Measurements from ENCODE around the gene LHFPL4.
"Not testable (repeated sequence)": the region's sequence is repeated elsewhere in the genome, so short reads cannot be mapped to it uniquely, and the experiment has no call there.

The LHFPL4 gene

GRCh38 chr3:9536212-9536611, 17.4 kb downstream of the LHFPL4 start:
- no peak for DNase-seq (ENCODE audit: low read depth)

- DNase-seq (ENCODE audit: low read depth), result no peak
Measured at GRCh38 chr3:9534429-9534828, 19.2 kb downstream of the LHFPL4 start.

GRCh38 chr3:9525078-9525477, 28.5 kb downstream of the LHFPL4 start:
- no peak for DNase-seq (ENCODE audit: low read depth)

DNA sequence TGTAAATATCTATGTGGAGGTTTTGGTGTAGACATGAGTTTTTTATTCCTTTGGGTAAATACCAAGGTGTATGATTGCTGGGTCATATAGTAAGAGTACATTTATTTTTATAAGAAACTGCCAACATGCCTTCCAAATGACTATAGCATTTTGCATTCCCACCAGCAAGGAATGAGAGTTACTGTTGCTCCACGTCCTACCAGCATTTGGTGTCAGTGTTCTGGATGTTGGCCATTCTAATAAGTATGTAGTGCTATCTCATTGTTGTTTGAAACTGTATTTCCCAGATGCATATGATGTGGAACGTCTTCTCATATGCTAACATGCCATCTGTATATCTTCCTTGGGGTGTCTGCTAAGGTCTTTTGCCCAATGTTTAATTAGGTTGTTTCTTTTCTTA, 38.7 kb downstream of the LHFPL4 start:
- no peak for DNase-seq (ENCODE audit: low read depth)

- DNase-seq (ENCODE audit: low read depth), result no peak
Measured at GRCh38 chr3:9514306-9514705, 39.3 kb downstream of the LHFPL4 start.

DNA sequence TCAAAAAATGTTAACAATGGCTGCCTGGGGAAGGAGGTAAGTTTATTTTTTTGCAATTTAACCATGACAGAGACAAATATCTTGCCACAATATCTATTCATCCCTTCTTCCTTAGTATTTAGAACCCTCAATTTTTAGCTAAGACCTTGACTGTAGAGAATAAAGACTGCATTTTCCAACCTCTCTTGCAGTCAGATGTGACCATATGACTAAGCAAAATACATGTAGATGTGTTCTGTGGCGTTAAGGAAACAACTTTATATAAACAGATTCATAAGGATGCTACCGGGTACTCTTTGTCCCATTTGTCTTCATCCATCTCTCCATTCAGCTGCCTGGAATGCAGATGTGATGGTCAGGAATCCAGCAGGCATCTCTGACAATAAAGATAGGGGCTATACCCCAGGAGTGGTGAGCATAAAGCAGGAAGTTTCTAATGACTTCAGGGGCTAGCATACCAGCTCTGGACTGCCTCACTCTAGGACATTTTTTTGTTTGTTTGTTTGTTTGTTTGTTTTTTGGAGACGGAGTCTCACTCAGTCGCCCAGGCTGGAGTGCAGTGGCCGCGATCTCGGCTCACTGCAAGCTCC, 41.1 kb downstream of the LHFPL4 start:
- DNase-seq (ENCODE audit: low read depth), result no peak

- no peak for DNase-seq (ENCODE audit: low read depth)
Measured at GRCh38 chr3:9508781-9509180, 44.8 kb downstream of the LHFPL4 start.

DNA sequence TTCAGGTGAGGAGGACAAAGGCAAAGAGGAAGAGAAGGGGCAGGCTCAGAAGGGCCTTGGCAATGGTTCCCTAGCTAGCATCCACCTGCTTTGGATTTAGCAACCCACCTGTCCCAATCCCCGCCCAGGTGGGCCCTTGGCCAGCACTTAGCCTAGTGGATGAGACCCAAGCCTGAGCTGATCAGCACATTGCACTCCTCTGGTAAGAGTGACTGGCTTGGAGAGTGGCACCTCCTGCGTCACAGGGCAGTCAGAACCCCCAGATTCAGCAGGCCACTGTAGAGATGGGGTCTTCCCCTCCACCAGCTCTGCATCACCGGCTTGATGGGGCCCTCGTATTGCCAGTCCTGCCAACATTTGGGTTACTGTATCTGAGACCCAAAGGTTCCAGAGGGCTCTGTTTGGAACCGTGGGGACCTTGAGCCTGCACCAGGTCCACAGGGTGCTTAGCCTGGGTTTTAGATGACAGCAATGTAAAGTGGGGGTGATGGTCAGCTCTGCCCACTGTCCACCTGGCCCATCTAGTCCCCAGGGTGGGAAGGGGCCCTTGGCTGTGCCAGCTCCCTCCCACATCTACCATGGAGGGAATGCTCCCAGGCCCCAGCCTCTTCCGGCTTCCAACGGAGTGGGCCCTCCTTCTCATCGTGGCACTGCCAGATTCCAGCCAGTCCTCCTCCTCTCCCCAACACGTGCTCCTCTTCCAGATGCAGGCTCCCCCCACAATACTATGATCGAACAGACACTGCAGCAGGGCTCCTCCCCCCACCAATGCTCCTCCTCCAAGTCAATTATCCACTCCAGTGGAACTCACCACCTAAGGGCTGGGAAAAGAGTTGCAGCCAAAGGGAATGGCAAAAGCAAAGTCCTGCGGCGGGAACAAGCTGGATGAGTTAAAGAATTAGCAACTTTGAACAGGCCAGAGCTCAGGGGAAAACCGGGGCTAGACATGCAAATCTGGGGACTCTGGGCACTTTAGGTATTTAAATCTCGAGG, 45.7 kb downstream of the LHFPL4 start:
- DNase-seq (ENCODE audit: low read depth), result no peak

GRCh38 chr3:9503283-9503682, 50.3 kb downstream of the LHFPL4 start:
- DNase-seq (ENCODE audit: low read depth), result peak; percentile 31

GRCh38 chr3:9501226-9501625, 52.4 kb downstream of the LHFPL4 start:
- no peak for DNase-seq (ENCODE audit: low read depth)

GRCh38 chr3:9500108-9501050, 53.2 kb downstream of the LHFPL4 start:
- no peak for DNase-seq (ENCODE audit: low read depth)

DNA sequence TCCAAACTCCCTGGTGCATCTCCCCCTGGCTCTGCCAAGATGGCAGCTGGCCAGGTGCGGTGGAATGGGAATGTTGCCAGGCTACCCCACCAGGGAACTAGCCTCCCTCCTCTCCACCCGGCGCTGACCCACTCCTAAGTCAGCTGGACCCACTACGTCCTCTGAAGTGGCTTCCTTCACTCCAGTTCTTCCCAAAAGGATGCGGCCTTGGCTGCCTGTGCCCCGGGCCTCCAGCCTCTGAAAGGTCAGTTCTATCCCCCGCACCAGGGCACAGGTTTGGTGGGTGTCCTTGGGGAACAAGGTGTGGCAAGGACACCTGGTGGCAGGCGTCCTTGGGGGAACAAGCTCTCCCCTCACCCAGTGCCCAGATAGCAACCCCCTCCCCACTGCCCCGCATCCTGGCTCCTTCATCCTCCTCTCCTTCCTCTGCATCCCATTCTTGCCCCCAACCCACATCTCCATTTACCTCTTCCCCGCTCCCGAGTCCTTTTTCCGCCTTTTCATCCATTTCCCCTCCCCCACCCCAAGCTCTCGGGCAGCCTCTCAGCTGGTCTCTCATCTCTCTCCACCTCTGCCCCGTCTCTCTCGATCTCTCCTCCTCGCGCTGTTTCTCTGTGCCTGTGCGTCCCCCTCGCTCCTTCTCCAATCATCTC, 54.0 kb downstream of the LHFPL4 start:
- no peak for DNase-seq (ENCODE audit: low read depth)

GRCh38 chr3:9498781-9499180, 54.8 kb downstream of the LHFPL4 start:
- no peak for DNase-seq (ENCODE audit: low read depth)

DNA sequence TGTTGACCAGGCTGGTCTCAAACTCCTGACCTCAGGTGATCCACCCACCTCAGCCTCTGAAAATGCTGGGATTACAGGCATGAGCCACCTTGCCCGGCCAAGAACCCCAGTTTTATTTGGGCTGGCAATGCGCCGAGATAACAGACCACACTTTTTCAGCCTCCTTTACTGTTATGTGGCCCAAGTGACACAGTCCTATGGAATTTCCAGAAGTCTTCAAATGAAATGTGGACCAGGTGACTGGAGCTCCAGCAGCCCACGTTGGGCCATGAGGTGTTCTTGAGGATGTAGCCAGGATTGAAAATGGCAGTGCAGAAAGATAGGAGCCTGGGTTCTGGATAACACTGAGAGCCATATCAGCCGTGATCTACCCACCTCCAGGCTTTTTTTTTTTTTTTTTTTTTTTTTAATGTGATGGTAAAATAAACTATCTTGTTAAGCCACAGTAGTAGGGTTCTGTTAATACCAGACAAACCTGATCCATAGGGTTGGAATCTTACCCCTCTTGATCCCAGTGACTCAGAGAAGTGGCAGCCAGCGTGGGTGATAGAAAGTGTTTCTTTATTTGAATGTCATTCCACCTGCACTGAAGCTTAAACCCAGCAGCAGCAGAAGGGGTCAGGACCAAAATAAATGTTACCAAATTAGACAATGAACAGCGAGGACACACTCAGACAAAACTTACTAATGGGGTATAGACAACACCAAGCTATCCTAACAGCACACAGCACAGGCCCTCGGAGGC, 55.6 kb downstream of the LHFPL4 start:
- no peak for DNase-seq (ENCODE audit: low read depth)

GRCh38 chr3:9496893-9497292, 56.7 kb downstream of the LHFPL4 start:
- no peak for DNase-seq (ENCODE audit: low read depth)

DNA sequence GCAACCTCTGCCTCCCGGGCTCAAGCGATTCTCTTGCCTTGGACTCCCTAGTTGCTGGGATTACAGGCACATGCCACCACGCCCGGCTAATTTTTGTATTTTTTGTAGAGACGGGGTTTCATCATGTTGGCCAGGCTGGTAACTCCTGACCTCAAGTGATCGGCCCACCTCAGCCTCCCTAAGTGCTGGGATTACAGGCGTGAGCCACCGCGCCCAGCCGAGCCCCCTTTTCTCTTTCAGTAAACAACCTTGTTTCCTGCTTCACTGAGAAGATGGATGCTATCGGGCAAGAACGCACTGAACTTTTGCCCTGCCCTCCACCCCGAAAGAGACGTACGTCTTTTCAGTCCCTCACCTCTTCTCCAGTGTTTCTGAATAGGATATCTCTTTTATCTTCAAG, 59.6 kb downstream of the LHFPL4 start:
- DNase-seq (ENCODE audit: low read depth), result not testable (repeated sequence)

- no peak for DNase-seq (ENCODE audit: low read depth)
Measured at GRCh38 chr3:9491506-9491905, 62.1 kb downstream of the LHFPL4 start.

DNA sequence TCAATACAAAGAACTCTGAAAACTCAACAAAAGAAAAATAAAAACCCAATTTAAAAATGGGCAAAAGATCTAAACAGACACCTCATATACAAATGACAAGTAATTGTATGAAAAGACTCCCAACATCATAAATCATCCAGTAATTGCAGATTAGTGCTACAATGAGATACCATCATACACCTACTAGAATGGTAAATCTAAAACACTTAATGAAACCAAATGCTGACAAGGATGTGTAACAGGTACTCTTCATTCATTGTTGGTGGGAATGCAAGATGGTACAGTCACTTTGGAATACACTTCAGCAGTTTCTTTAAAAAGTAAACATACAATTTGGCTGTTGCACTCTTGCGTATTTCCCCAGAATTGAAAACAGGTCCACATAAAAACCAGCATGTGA, 68.4 kb downstream of the LHFPL4 start:
- no peak for DNase-seq (ENCODE audit: low read depth)

- no peak for DNase-seq (ENCODE audit: low read depth)
Measured at GRCh38 chr3:9480265-9480664, 73.4 kb downstream of the LHFPL4 start.

- DNase-seq (ENCODE audit: low read depth), result no peak
Measured at GRCh38 chr3:9476935-9477334, 76.7 kb downstream of the LHFPL4 start.

DNA sequence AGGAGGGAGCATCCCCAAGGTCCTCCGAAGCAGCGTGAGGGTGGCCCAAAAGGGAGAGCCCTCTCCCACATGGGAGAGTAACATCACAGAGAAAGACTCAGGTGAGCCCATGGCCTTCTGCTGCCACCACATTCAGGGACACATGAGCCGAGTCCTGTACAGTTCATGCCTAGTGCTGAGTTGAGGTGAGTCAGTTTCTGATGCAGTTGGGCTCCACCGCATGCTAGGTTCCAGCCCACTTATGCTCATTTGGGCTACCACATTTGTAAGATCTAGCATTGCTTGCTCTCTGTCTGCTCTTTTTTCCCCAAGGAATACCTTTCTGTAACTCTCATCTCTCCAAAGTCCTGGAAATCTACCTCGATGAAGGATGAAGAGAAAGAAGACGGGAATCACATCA, 79.1 kb downstream of the LHFPL4 start:
- DNase-seq (ENCODE audit: low read depth), result no peak

Measured in stimulated activated CD8-positive, alpha-beta memory T cell treated with anti-CD3 and anti-CD28 coated beads, Interleukin-12 subunit alpha, Interleukin-12 subunit beta, amount 100 ng/mL, for 4 hours (primary cell).